SH-SY5Y (cell line): ENCODE results near the gene MAP3K12.

Experiments
- GATA2 ChIP-seq: IDR thresholded peaks from 2 replicates; pipeline ENCODE4 v1.6.1; 2011; ENCODE audit warnings: mild to moderate bottlenecking, low read depth, low read length
- GATA3 ChIP-seq: IDR thresholded peaks from 2 replicates; pipeline ENCODE4 v1.6.1; 2011; ENCODE audit warnings: low read depth, mild to moderate bottlenecking, low read length, moderate library complexity

The MAP3K12 gene

DNA sequence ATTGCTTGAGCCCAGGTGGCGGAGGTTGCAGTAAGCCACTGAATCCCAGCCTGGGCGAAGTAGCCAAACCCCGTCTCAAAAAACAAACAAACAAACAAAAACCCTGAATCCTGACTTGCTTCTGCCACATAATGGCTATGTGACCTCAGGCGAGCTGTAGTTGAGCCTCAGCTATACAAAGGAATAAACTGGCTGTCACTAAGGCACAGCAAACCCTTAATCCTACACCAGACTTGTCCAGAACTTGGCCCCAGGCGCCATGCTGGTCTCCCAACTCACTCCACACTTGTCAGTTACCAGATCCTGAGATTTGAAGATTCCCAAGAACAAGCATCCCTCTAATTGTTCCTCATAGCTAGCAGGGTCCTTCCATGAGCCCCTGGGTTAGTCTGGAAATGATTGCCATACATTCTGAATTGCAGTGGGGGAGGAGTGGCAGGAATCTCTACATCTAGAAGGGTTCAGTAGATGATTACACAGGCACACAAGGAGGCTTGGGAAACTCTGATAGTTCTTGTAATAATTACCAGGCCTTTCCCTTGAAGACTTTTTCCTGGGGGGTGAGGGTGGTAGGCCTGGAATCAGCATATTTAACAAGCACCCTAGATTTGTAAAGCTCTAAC lies 9.9 kb downstream of the MAP3K12 start:
- no peak for TF ChIP-seq GATA2
- no peak for TF ChIP-seq GATA3

DNA sequence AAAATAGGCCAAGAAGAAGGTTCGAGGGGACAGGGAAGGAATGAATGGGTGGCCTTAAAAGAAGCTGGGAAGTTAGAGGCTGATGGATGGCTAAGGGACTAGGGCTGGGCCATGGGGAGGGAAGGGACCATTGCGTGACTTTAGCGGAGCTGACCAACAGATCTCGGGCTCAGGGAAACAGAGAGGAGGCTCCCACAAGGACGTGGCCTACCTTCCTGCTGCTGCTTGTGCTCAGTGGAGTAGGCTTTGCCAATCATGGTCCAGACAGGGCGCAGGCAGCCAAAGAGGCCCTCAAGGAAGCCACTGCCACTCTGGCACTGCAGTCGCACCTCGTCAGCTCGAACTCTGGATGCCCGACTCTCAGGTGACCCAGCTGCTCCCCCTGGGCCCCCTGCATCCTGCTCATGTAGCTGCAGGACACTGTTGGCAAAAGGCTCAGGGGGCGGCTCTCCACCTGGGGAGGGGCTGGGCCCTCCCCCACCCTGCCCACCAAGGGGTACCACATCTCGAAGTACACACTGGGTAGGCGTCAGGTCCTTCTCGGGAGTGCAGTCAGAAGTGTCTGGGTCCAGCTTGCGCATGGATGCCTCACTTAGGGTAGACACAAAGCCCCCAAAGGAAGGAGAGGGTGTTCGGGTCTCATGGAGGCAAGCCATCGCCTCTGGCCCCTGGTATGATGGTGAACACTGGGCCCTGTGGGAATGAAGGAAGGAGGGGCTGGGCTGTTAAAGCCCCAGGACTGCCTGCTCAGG lies 12.3 kb downstream of the MAP3K12 start:
- TF ChIP-seq GATA3, result no peak
- no peak for TF ChIP-seq GATA2

DNA sequence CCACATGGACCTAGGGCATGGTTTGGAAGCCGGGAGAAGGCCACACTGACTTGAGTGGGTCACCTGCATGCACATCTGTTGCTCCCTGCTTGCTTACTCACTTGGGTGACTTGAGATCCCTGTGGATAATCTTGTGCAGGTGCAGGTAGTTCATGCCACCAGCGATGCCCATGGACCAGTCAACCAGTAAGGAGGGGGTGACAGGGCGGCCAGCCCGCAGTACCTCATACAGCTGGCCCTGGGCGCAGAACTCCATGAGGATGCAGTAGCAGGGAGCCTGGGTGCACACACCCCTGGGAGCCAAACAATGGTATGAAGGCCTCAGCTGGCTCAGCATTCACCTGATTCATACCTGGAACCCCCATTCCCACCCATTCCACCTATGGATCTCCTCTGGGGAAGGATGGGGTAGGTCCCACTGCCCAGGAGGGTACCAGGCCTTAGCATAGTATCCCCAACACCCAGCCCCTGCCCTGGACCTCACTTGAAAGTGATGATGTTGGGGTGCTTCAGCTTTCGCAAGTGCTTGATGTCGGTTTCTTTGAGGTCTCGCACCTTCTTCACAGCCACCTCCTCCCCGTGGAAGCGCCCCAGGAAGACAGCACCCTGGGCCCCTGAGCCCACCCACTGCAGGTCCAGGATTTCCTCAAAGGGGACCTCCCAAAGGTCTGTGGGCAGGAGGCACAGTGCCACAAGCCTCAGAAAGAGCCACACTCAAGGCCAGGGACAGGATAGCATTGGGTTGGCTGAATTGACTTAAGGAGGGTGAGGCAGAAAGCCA lies 13.1 kb downstream of the MAP3K12 start:
- TF ChIP-seq GATA2, result no peak
- TF ChIP-seq GATA3, result no peak

DNA sequence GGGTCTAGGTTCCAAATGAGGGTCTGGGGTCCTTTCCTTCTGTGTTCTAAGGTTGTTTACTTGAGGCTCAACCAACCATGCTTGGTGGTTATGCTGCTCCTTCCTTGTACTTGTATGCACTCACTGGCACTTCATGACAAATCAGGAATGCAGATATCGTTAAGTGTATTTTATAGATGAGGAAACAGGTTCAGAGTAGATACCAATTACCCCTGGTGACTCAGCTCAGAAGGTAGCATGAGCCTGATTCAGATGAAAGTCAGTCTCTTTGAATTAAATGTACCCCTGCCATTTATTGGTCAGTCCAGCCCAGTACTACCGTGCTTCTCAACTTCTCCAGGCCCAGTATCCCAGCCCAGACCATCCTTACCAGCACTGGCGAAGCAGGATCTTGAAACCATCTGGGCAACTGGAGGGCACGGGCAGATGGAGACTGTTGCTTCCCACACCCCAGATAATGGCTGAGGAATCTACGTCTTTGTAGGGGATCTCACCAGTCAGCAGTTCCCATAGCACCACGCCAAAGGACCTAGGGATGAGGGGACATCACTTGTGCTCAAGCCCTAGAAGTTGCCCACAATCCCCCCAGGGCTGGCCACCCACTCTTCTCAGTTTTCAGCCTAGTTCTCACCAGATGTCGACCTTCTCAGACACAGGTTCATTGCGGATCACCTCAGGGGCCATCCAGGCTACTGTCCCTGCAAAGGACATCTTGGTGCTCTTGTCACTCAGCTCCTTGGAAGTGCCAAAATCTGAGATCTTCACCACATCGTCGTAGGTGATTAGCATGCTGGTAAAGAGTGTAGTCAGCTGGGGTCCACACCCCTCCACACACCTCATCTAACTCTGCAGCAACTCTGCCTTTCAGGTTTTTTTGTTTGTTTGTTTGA lies 14.3 kb downstream of the MAP3K12 start:
- TF ChIP-seq GATA3, result no peak
- no peak for TF ChIP-seq GATA2

DNA sequence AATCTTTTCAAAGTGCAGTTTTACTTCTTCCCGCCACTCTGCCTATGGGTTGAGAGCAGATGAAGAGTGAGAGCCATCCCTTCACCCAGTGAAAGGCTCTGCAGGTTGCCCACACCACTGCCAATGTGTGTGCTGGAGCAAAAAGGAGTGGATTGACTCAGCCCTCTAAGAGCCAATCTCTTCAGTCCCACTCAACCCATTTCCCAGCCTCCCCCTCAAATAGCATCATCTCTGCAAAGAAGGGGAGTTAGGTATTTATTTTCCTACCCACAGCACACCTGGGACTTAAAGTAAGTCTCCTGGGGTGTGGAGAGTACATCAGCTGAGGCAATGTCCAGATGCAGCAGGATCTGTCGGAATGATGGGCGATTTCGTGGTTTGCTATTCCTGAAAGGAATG lies 15.3 kb downstream of the MAP3K12 start:
- TF ChIP-seq GATA3 (no peak), GATA2 (no peak)

DNA sequence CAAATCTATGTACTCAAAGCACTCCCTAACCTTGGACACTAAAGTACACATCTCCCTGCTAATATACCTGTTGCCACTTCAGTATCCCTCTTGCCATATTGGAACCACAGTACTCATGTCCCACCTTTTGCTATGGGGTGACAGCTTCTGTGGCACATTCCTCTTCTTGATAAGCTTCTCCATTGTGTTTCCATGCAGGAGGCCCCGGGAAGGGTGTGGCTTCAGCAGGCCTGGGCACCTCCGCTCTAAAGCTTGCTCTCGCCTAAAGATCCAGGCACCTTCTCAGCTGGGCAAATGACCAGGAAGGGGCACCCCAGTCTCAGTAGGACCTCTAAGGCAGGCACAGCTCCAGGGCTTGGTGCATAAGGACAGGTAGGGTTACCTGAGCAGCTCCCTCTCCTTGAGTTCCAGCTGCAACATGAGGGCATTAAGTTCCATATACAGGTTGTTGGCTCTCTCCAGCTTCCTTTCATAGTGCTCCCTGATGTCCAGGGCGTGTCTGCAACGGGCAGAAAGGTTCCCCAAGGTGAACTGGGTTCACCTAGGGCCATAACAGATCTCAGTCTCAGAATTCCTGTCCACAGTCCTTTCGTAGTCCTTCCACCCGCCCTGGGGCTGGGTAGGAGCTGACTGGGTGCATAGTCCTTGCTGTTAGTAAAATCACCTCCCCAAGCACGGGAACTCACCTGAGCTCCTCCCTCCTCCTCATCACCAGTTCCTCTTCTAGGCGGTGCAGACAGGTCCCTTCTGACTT lies 15.9 kb downstream of the MAP3K12 start:
- no peak for TF ChIP-seq GATA2
- no peak for TF ChIP-seq GATA3

DNA sequence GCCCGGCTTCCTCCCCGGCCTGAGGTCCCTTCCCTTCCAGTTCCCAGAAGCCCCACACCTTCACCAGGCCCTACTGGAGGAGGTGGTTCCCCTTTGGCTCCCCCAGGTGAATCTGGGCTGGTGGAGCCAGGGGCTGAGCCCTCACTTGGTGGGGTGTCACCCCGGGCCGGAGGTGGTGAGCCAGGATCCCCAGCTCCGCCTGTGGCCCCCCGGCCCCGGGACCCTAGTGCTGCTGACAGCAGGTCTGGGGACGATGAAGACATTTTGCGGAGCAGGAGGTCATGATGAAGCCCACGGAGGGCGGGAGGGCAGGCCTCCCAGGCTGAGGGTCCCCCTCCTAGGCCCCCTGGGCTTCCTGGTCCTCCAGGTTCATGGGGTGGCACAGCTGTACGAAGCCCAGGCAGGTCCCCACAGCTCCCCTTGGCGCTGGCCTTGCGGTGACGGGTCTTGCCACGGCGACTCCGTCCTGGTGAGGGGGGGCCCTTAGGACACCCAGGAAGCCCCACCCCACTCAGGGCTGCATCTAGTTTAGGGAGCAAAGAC lies 16.6 kb downstream of the MAP3K12 start:
- TF ChIP-seq GATA3 (no peak), GATA2 (no peak)

DNA sequence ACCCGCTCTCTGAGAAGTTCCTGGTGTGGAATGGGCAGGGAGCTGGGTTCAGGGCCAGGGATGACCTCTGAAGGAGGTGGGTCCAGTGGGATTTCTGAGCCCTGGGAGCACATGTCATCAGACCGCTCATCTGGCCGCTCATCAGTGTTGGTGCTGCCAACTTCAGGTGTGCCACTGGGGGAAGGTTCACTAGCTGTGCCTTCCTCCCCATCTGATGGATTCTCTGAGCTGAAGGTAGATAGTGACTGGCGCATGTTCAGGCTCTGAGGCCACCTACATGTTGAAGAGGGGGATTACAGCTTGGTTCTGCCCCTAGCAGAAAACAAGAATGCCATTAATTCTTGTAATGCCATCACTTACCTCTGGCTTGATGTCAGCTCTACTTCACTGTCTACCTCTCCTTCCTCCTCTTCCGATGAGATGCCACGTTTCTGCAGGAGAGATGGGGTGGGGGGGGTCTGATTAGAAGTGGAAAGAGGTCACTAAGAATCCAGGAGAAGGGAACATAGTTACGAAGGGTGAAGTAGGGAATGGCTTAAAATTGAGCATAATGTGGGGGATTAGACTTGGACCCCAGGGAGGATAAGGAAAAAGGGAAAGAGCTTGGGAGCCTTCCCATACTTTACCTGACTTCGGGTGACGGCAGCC lies 17.2 kb downstream of the MAP3K12 start:
- no peak for TF ChIP-seq GATA3

DNA sequence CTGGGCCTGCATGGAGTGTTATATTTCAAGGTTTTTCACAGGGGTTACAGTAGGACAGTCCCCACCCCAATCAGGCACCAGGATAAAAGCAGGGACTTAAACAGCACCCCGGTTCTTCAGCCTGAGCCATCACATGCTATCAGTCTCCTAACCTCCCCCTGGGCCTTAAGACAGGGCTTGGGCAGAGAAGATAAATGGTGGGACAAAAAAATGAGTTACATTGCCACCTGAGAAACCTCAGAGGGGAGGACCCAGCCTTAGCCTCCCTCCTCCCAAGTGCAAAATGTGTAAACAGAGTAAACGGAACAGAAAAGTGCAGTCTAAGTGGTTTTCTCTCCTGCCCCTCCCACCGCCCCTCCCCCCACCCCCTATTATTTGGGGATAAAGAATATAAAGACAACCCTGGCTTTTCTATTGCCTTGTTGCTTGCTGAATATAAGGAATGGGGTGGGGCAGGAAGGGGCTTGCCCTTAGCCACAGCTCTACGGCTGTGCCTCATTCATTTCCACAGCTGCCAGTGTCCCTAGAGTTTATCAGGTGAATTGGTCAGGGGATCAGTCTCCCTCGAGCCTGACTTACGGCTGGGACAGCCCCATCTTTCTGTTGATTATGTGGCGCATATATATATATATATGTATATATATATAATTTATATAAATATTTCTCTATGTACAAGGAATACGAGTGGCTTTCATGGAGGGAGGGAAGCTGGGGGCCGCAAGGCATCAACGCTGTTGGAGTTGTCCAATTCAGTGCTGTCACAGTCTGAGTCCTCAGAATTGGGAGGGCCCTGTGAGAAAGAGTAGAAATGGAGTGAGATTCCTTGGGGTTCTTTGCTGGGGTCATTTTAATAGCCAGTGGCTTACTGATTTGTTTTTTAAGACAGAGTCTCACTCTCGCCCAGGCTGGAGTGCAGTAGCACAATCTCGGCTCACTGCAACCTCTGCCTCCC lies 18.5 kb downstream of the MAP3K12 start:
- TF ChIP-seq GATA2 (no peak), GATA3 (no peak)

DNA sequence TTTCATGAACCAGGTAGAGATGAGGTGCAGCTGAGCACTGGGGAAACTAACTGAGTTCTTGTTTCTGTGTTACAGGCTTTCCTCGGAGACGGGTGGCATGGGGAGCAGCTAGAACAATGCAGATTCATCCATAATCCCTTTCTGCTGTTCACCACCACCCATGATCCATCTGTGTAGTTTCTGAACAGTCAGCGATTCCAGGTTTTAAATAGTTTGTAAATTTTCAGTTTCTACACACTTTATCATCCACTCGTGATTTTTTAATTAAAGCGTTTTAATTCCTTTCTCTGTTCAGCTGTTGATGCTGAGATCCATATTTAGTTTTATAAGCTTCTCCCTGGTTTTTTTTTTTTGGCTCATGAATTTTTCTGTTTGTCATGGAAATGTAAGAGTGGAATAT lies 19.9 kb downstream of the MAP3K12 start:
- TF ChIP-seq GATA3 (no peak), GATA2 (no peak)

DNA sequence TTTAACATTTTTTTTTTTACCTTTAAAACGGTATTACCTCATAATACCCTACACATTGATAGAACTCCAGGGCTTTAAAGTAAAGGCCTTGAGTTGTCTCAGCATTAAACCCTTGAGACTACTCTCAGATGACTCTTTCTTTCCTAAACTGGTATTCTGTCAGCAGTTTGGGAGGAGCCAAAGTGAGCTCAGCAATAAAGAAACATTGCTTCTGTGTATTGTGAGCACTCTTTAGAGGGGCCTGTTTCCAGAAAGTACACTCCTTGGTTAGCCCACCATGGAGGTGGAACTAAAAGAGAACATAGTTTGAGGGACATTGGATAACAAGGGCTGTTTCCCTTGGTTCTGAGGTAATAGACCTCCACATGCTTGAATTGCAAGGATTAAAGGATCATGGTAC lies 20.4 kb downstream of the MAP3K12 start:
- TF ChIP-seq GATA2, result no peak
- no peak for TF ChIP-seq GATA3

DNA sequence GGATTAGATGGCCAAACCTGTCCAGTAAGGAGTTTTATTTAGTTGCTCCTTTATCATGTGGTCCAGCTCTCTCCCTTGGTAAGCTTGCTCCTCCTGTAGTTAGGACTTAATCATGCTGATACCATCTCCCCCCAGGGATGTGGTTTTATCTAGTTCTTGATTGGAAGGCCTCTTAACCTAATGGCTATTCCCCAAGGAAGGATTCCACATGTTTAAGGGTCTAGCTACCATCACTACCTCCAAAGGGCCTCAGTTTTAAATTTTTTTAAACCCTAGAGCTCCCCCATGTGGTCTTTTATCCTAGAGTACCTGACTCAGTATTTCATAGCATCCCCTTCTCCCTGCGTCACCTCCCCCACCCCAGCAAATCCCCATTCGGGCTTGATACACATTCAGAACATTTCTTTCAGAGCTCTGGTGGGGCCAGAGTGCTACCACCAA lies 22.5 kb downstream of the MAP3K12 start:
- TF ChIP-seq GATA3 (no peak), GATA2 (no peak)
